Jurkat, Clone E6-1 (cell line): ENCODE measurements around the gene SPRN. TPM values are rescaled to one million over a fixed set of nuclear protein-coding genes. Genes with fewer than 3 reads are reported as not detected.
"Not testable (repeated sequence)": the region's sequence is repeated elsewhere in the genome, so short reads cannot be mapped to it uniquely, and the experiment has no call there.

Experiments
- DNase-seq: peaks from one replicate; pipeline ENCODE4 v3.0.0-alpha.2; 2011; ENCODE audit warnings: low read depth, low spot score
- H3K4me3 ChIP-seq: 2 replicates; pipeline ENCODE4 v1.5.1; 2011; ENCODE audit warnings: mild to moderate bottlenecking, low read length, control low read depth, moderate library complexity
- polyA plus RNA-seq: library from polyadenylated mRNA; unstranded; fragments of >200 nt; gene quantifications from one replicate; pipeline ENCODE4 v1.2.1, GENCODE V29; 2012; ENCODE audit warnings: missing spikeins; ENCODE audit not compliant: insufficient read length, insufficient read depth

Gene SPRN
- 2.3 TPM for polyA plus RNA-seq

GRCh38 chr10:133424601-133425000 lies at the start of gene SPRN:
TSS of gene SPRN (minus strand) at chr10:133424625. CDS start at chr10:133423681, 944 bp downstream.
- not testable (repeated sequence) for DNase-seq, H3K4me3 ChIP-seq

GRCh38 chr10:133474027-133474426 lies 49.6 kb upstream of the SPRN start:
- H3K4me3 ChIP-seq = no peak overlapping the region
- DNase-seq = no peak

- H3K4me3 ChIP-seq = no peak overlapping the region
- DNase-seq = no peak
Observed at GRCh38 chr10:133473270-133473669, 48.8 kb upstream of the SPRN start.

GRCh38 chr10:133471300-133472109 lies 47.1 kb upstream of the SPRN start:
- no peak overlapping the region for H3K4me3 ChIP-seq
- DNase-seq = no peak

- H3K4me3 ChIP-seq, DNase-seq: not testable (repeated sequence)
Observed at GRCh38 chr10:133469205-133469604, 44.8 kb upstream of the SPRN start.

- no peak for DNase-seq
- H3K4me3 ChIP-seq = no peak overlapping the region
Observed at GRCh38 chr10:133467286-133467911, 43.0 kb upstream of the SPRN start.

- DNase-seq = no peak
- H3K4me3 ChIP-seq = no peak overlapping the region
Observed at GRCh38 chr10:133466683-133467275, 42.4 kb upstream of the SPRN start.

GRCh38 chr10:133465950-133466474 lies 41.6 kb upstream of the SPRN start:
- no peak overlapping the region for H3K4me3 ChIP-seq
- no peak for DNase-seq

- no peak overlapping the region for H3K4me3 ChIP-seq
- no peak for DNase-seq
Observed at GRCh38 chr10:133465191-133465949, 40.9 kb upstream of the SPRN start.

- no peak for DNase-seq
- no peak overlapping the region for H3K4me3 ChIP-seq
Observed at GRCh38 chr10:133464582-133465031, 40.2 kb upstream of the SPRN start.

GRCh38 chr10:133462512-133463305 lies 38.3 kb upstream of the SPRN start:
- no peak overlapping the region for H3K4me3 ChIP-seq
- no peak for DNase-seq

GRCh38 chr10:133461841-133462240 lies 37.4 kb upstream of the SPRN start:
- DNase-seq = no peak
- H3K4me3 ChIP-seq = no peak overlapping the region

GRCh38 chr10:133461027-133461426 lies 36.6 kb upstream of the SPRN start:
- no peak for DNase-seq
- no peak overlapping the region for H3K4me3 ChIP-seq

- H3K4me3 ChIP-seq = no peak overlapping the region
- no peak for DNase-seq
Observed at GRCh38 chr10:133460208-133460769, 35.9 kb upstream of the SPRN start.

- H3K4me3 ChIP-seq = no peak overlapping the region
- no peak for DNase-seq
Observed at GRCh38 chr10:133459454-133460207, 35.2 kb upstream of the SPRN start.

GRCh38 chr10:133458710-133459453 lies 34.5 kb upstream of the SPRN start:
- DNase-seq = no peak
- no peak overlapping the region for H3K4me3 ChIP-seq
